EL (cell line): ENCODE data around the gene PHF13.

Source experiments
- DNase-seq: peaks from one replicate; pipeline ENCODE4 v3.0.0-alpha.2; 2016

Gene PHF13

GRCh38 chr1:6613361-6614018 is at the start of gene PHF13:
PHF13 (plus strand) TSS chr1:6613731; CDS start chr1:6614067, 336 bp downstream.
- DNase-seq: peak; percentile 99

GRCh38 chr1:6569033-6569432 is 44.5 kb upstream of the PHF13 start:
- DNase-seq: no peak

DNA sequence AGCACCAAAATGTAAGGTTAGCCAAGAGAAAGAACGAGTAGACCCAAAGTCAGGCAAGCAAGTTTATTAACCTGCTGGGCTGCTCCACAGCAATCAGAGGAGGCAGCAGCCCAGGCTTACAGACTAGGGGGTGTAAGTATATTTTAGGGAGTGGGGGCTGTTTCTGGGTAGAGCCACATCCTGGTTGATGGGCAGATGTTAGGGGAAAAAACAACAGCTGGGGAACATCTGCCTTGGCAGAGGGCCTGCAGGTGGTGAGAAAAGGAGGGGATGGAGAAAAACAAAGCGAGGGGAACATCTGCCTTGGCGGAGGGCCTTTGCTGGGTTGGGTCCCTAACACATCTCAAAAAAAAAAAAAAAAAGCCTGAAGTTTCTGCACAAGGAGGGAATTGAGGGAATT is 43.4 kb upstream of the PHF13 start:
- DNase-seq: no peak

DNA sequence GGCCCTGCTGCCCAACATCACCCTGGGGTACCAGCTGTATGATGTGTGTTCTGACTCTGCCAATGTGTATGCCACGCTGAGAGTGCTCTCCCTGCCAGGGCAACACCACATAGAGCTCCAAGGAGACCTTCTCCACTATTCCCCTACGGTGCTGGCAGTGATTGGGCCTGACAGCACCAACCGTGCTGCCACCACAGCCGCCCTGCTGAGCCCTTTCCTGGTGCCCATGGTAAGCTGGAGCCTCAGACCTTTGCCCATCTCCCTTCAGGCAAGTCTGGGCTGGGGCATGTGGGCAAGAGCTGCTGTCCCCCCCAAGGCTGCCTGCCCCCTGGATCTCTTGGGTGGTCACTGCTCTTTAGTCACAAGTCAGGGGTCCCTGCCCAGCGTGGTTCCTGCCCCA is 42.5 kb upstream of the PHF13 start:
- no peak for DNase-seq

GRCh38 chr1:6572653-6573383 is 40.7 kb upstream of the PHF13 start:
- DNase-seq: no peak

DNA sequence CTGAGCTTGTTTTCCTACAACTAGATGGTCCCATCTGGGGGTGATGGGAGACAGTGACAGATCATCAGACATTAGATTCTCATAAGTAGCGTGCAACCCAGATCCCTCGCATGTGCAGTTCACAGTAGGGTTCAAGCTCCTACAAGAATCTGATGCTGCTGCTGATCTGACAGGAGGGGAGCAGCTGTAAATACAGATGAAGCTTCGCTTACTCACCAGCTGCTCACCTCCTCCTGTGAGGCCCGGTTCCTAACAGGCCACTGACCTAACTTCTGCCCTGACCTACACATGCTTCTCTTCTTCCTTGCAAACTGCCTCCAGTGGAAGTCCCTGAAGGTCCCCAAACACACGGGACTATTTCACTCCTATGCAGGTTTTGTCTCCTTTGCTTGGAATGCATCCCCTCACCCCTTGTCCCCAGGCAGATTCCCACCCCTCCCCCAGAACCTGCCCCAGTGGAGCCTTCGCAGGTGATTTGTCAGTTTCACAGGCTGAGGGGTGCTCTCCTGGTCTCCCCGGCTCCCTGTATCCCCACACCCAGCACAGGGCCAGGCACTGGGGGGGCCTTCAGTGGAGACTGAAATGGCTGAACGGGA is 39.4 kb upstream of the PHF13 start:
- DNase-seq: no peak

DNA sequence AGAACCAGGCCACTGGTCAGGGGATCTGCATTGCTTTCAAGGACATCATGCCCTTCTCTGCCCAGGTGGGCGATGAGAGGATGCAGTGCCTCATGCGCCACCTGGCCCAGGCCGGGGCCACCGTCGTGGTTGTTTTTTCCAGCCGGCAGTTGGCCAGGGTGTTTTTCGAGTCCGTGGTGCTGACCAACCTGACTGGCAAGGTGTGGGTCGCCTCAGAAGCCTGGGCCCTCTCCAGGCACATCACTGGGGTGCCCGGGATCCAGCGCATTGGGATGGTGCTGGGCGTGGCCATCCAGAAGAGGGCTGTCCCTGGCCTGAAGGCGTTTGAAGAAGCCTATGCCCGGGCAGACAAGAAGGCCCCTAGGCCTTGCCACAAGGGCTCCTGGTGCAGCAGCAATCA is 38.7 kb upstream of the PHF13 start:
- no peak for DNase-seq

GRCh38 chr1:6577831-6578525 is 35.6 kb upstream of the PHF13 start:
- no peak for DNase-seq

- no peak for DNase-seq
Measured at GRCh38 chr1:6578624-6579373, 34.7 kb upstream of the PHF13 start.

GRCh38 chr1:6579374-6580118 is 34.0 kb upstream of the PHF13 start, which contains the start of gene ZBTB48:
ZBTB48 (plus strand) TSS chr1:6579994; CDS start chr1:6580610, 616 bp downstream.
- peak; percentile 98 for DNase-seq

- no peak for DNase-seq
Measured at GRCh38 chr1:6580119-6580592, 33.4 kb upstream of the PHF13 start.

DNA sequence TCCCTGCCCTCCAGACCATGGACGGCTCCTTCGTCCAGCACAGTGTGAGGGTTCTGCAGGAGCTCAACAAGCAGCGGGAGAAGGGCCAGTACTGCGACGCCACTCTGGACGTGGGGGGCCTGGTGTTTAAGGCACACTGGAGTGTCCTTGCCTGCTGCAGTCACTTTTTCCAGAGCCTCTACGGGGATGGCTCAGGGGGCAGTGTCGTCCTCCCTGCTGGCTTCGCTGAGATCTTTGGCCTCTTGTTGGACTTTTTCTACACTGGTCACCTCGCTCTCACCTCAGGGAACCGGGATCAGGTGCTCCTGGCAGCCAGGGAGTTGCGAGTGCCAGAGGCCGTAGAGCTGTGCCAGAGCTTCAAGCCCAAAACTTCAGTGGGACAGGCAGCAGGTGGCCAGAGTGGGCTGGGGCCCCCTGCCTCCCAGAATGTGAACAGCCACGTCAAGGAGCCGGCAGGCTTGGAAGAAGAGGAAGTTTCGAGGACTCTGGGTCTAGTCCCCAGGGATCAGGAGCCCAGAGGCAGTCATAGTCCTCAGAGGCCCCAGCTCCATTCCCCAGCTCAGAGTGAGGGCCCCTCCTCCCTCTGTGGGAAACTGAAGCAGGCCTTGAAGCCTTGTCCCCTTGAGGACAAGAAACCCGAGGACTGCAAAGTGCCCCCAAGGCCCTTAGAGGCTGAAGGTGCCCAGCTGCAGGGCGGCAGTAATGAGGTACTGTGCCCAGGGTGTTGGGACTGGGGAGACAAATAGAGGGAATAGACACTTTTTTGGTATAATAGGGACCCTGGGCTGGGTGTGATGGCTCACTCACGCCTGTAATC is 32.7 kb upstream of the PHF13 start:
- DNase-seq: no peak

DNA sequence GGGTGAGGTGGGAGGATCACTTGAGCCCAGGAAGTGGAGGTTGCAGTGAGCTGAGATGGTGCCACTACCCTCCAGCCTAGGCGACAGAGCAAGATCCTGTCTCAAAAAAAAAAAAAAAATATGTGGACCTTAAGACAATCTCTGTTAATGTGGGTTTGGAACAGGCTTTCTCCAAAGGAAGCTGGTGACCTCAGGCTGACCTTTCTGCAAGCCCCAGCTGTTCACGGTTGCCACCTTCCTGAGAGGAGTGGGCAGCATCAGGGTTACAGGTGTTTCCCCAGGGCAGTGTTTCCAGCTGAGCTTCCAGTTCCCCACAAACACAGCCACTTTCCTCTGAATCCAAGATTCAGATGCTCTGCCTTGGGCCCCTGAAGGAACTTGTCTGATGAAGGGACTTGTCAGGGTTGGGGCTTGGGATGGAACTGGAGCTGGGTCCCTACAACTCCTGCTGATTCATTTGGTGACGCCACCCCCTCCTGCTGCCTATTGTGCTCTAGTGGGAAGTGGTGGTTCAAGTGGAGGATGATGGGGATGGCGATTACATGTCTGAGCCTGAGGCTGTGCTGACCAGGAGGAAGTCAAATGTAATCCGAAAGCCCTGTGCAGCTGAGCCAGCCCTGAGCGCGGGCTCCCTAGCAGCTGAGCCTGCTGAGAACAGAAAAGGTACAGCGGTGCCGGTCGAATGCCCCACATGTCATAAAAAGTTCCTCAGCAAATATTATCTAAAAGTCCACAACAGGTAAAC is 31.8 kb upstream of the PHF13 start:
- DNase-seq: no peak

DNA sequence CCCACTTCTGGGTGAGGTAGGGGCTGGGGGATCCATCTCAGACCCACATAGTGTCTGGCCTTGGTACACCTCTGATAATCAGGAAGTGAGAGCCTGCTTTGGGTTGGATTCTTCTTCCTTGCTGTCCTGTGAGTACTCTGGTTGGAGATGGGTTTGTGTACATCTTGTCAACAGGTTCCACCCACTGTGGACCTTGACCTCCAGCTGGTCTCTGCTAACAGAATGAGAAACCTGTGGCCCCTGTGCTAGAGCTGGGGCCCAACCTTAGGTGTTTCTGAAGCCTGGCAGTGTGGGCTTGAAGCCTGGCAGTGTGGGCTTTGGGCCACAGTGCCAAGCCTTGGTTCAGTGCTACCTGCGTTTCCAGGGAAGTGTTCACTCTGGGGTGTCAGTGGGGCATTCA is 31.2 kb upstream of the PHF13 start:
- no peak for DNase-seq

DNA sequence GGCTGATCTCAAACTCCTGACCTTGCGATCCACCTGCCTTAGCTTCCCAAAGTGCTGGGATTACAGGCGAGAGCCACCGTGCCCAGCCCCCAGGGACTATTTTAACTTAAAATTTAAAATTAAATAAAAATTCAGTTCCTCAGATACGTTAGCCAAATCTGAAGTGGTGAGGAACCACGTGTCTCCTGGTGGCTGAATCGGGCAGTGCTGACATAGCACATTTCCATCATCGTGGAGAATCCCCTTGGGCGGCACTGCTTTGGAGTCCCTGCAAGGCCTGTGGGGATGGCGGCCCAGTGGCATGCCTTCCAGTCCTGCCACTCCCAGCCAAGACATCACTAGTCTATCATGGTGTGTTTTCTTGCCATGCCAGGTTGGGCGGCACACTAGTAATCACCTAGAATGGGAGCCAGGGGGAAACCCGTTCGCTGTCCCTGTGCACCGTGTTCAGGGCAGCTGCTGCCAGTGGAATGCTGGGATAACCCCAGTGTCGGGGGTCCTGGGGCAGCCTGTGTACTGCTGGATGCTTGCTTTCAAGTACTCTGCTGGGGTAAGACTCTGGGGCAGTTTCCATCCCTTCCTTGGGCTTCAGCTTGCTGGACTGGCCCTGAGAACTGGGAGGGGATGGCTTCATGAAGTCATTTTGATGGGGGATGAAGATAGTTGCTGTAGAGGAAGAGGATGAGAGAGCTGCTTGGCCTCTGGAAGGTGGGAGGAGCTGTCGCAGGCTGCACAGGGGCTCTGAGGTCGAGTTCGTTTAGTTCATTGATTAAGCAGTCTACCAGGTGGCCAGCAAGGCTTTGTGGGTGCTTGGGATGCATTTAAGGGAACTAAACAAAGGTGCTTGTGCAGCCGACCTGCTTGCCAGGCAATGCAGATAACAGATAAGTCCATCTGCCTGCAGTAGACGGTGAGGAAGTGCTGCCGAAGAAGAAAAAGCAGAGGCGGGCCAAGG is 29.1 kb upstream of the PHF13 start:
- no peak for DNase-seq

DNA sequence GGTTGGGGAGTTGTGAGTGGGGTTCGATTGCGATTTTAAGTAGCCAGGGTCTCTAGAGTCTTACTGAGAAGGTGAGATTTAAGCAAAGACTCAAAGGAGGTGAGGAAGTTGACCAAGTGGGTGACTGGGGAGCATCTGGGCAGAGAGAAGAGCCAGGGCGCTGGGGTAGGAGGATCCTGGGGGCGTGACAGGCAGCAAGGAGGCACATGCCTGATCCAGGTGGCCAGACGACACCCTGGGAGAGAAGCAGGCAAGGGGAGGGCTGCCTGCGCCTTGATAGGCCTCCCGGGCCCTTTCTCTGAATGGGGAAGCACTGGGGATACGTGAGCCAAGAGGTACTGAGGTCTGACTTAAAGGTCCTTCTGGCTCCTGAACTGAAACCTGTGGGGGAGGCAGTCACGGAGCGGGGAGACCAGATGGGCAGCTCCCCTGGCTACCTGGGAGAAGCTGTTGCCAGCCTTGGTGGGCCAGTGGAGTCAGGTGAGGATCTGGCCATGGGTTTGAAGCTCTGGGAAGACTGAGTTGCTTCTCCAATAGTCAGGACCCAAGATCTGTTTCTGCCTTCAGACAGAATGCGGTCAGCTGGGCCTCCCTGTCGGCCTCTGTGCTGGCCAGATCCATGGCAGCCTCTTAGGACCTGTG is 28.3 kb upstream of the PHF13 start:
- DNase-seq: no peak

DNA sequence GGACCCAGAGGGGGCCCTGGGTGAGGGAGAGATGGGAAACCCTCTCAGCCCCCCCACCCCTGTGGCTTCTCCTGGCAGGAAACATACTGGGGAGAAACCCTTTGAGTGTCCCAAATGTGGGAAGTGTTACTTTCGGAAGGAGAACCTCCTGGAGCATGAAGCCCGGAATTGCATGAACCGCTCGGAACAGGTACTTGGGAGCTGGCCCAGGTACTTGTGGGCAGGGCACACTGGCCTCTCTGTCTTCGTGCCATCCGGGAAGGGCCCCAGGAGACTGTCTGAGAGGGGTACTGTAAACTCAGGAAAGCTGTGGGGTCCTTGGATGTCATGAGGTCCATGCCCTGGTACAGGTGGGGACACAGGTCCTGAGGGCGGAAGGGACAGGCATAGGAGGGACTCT is 27.7 kb upstream of the PHF13 start:
- no peak for DNase-seq

DNA sequence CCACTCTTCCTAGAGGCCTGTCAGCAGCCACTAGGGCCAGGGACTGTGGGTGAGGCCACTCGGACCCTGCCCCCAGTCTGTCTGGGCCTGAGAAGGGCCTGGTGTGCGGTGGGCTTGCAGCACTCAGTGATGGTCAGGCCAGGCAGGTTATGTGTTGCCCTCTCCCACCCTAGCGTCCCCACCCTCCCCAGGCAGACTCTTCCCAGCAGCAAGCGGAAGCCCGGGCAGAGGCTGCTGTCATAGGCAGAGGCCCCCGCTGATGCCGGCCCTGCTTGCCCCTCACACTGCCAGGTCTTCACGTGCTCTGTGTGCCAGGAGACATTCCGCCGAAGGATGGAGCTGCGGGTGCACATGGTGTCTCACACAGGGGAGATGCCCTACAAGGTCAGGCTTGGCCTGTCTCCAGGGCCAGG is 27.1 kb upstream of the PHF13 start:
- DNase-seq: no peak
